Measurements from ENCODE around the gene USP46.

Gene USP46

GRCh38 chr4:52568351-52568750, 90.8 kb downstream of the USP46 start:
- DNase-seq = no peak

GRCh38 chr4:52566136-52567031, 92.7 kb downstream of the USP46 start:
- DNase-seq = no peak

- peak; percentile 5 for DNase-seq
Observed at GRCh38 chr4:52560844-52561280, 98.2 kb downstream of the USP46 start.

GRCh38 chr4:52555356-52555716, 103.8 kb downstream of the USP46 start:
- DNase-seq = no peak

GRCh38 chr4:52554612-52555355, 104.3 kb downstream of the USP46 start:
- no peak for DNase-seq

- peak; percentile 43 for DNase-seq
Observed at GRCh38 chr4:52552778-52553177, 106.3 kb downstream of the USP46 start.

- DNase-seq = no peak
Observed at GRCh38 chr4:52551487-52551886, 107.6 kb downstream of the USP46 start.

GRCh38 chr4:52550186-52550585, 108.9 kb downstream of the USP46 start:
- no peak for DNase-seq

DNA sequence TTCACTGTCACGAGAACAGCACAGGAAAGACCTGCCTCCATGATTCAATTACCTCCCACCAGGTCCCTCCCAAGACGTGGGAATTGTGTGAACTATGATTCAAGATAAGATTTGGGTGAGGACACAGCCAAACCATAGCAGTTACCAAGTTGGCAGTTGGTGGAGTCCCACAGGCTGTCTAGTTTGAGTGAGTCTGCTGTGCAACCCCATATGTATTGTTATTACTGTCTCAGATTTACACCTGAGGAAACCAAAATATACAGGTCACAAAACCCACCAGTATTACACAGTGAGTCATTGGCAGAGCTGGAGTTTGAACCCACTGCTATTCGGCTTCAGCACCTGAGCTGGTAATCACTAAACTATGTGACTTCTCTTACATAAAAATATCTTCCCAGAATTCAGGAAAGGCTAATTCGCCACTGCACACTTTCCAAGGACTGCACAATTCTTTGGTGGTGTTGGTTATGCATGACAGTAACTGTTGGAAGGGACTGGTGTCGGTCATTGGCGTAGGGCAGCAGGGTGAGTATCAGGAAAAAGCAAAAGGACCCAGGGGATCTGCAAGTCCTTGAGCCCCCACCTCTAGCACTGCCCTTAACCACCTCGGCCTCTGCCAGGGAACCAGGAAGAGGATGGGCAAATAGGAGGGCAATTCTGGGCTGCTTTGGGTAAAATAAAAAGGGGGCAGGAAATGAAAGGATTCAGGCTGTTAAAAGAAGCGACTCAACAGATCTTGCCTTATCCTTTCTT, 110.1 kb downstream of the USP46 start:
- DNase-seq = no peak

DNA sequence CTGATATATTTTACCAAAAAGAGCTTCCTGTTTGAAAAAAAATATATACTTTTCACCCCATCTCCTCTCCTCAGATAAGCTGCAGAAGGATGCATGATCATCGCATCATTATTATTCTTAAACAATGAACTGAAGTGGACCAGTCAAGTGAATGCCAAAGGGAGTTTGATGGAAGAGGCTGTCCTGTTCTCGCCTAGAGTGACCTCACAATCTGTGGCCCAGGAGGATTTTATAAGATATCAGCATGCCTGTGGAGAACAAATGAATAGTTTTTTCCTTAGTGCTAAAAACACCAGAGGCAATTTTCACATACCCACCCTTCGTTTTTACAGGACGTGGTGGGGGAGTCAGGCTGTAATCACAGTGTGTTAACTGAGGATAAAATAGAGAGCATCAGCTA, 112.7 kb downstream of the USP46 start:
- no peak for DNase-seq

DNA sequence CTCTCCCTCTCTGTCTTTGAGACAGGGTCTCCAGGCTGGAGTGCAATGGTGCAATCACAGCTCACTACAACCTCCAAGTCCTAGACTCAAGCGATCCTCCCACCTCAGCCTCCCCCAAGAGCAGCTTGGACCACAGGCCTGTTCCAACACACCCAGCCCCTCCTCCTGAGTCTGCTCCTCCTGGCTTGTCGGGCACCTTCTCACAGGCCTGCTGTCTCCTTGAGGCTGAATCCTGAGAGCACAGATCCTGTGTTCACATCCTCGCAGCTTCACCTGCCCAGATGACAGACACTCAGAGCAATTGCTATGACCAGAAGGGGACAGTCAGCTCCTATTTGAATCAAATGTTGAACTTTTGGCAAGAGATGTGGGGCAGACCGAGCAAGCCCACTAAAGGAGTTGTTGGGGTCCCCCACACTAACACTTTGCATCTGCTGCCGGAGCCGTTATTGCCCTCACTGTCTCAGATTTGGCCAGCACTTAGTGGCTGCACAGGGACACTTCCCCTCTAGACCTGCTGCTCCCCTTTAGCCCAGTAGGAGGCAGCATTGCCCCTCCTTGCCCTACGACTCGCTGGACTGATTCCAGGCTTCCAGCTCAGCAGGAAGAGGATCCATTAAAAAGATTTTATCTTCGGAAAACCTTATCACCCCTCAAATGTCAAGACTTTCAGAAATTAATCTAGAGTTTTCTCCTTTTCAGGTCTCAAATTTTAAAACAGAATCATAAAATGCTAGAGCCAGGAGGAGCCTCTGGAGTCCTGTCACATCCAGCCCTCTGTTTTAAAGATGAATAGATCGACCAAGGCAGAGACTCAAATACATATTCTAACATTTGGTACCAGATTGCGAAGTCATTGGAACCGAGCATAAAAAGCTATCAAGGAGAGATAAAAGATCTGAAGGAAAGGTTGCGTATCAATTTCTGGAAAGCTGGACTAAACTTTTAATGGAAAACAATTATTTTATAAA, 113.7 kb downstream of the USP46 start:
- peak; percentile 23 for DNase-seq
